ENCODE data around the gene GMPR2.
"Not testable (repeated sequence)": the region's sequence is repeated elsewhere in the genome, so short reads cannot be mapped to it uniquely, and the experiment has no call there.

GMPR2 gene

GRCh38 chr14:24194186-24194872 is 38.4 kb upstream of the GMPR2 start:
- DNase-seq (no peak), ATAC-seq (replicated peaks) (no peak)
- H3K27me3 Mint-ChIP-seq, result no peaks in the 10 kb centered on the region
- peaks cover 31 to 37% of the 10 kb centered on the region in 2 donors for H3K4me1 Mint-ChIP-seq (ENCODE audit: low read depth in 2 of 2)
- peak overlapping the region; percentile 92 to 93 for H3K4me3 Mint-ChIP-seq
- H3K36me3 Mint-ChIP-seq (ENCODE audit: insufficient read depth), result peaks cover 60% of the 10 kb centered on the region
- no peaks in the 10 kb centered on the region for H3K9me3 Mint-ChIP-seq
- peak overlapping the region; percentile 99 to 100 for H3K27ac Mint-ChIP-seq

DNA sequence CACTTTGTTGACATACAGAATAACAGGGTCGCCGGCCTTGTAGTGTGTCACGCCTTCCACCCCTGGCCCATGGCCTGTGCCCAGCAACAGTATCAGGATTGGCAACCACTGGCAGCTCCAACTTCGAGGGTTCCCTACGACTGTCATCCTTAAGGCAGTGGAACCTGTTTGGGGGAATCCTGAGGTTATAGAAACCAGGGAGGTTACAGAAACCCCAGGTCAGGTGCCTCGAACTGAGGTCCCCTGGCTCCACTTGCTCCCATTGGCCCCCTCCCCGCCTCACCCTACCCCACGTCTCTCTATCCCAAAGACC is 37.9 kb upstream of the GMPR2 start:
- Mint-ChIP-seq H3K4me1 (ENCODE audit: low read depth in 2 of 2) (peaks cover 30 to 37% of the 10 kb centered on the region in 2 donors), H3K27ac (peak overlapping the region; percentile 99 to 100), H3K36me3 (ENCODE audit: insufficient read depth) (peaks cover 60% of the 10 kb centered on the region), H3K4me3 (peak overlapping the region; percentile 92 to 93), H3K9me3 (no peaks in the 10 kb centered on the region), H3K27me3 (no peaks in the 10 kb centered on the region)
- DNase-seq (no peak), ATAC-seq (replicated peaks) (no peak)

DNA sequence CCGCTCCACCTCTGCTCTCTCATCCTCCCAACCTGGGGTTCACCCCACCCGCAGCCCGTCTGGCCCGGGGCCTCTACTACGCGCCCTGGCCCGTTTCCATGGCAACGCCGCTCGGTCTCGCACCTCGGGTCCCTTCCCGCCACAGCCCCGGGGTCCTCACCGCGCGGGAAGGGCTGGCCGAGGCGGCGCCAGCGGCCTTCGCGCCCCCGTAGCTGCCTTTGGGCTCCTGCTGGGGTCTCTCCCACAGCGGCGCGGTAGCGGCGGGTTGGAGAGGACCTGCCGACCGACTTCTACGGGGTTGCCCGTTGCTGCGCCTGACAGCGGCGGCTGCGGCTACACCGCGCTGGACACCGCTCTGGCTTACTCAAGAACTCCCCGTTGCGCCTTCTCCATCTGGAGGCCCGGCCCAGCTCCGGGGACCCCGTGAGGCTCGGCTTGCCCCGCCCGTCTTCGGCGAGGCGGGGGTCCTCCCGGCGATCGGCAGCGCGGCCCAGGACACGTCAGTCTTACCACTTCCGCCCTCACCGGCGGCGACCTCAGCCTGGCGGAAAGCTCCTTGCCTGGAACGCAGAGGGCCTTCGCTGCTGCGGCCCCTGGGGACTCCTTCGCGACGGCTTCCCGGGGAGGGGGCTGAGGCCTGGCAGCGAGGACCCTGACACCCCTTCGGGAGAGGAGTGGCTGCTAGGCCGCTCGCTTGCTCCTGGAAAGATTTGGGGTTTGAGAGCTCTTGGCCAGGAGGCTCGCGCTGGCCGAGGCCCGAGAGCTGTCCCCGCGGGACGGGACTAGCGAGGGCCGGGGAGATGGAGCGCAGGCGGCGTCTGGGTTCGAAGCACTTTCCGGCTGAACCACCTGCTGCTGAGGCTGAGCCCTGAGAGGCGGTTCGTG is 37.3 kb upstream of the GMPR2 start, which contains the start of gene TM9SF1:
TSS of gene TM9SF1 (minus strand) at position 256 of the 885 bp plus-strand sequence. CDS start 422 bp downstream, outside the sequence.
- ATAC-seq (replicated peaks) (peak; percentile 84), DNase-seq (peak; percentile 92 to 96 (median 96))
- H3K9me3 Mint-ChIP-seq, result no peaks in the 10 kb centered on the region
- H3K4me1 Mint-ChIP-seq (ENCODE audit: low read depth in 2 of 2), result peaks cover 30 to 37% of the 10 kb centered on the region in 2 donors
- H3K36me3 Mint-ChIP-seq (ENCODE audit: insufficient read depth), result peaks cover 57% of the 10 kb centered on the region
- peak within 1 kb of the TSS; percentile 92 to 93 for H3K4me3 Mint-ChIP-seq
- H3K27ac Mint-ChIP-seq, result peak within 1 kb of the TSS; percentile 99 to 100
- H3K27me3 Mint-ChIP-seq, result no peaks in the 10 kb centered on the region

DNA sequence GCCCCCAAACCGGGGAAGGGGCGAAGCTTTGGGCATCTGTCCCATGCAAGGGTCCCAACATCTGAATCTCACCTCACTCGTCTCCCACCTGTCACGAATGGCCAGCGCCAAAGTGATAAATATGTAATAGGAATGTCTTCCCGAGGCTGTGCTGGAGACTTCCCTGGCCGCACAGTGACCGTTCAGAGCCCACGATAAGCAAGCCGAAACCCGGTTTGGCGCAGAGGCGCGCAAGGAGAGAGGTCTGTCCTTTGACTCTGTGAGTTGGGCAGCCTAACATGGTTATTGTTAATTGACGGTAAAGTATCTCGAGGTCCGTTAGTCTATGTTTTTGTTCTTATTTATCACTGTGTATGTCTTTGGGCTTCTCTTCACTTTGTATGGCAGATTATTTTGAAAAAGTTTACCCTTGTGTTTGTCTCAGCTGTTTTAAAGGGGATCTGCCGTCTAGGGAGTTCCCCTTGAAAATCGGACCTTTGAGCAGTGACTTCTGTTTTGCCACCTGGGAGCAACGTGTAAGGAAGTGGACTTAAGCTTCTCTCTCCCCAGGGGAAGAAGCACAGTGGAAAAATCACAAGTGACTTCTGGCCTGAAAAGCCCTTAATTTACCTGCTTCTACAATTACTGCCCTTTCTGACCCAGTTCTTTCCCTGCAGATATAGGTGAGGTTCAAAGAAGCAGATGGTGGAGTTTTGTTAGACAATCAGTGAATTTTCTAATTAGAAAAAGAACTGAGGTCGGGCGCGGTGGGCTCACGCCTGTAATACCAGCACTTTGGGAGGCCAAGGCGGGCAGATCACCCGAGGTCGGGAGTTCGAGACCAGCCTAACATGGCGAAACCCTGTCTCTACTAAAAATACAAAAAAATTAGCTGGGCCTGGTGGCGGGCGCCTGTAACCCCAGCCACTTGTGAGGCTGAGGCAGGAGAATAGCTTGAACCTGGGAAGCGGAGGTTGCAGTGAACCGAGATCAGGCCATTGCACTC is 36.4 kb upstream of the GMPR2 start:
- DNase-seq (no peak), ATAC-seq (replicated peaks) (no peak)
- H3K36me3 Mint-ChIP-seq (ENCODE audit: insufficient read depth), result peaks cover 55% of the 10 kb centered on the region
- peaks cover 30 to 37% of the 10 kb centered on the region in 2 donors for H3K4me1 Mint-ChIP-seq (ENCODE audit: low read depth in 2 of 2)
- H3K27ac Mint-ChIP-seq, result peak overlapping the region; percentile 99 to 100
- H3K27me3 Mint-ChIP-seq, result no peaks in the 10 kb centered on the region
- peak overlapping the region; percentile 92 to 93 for H3K4me3 Mint-ChIP-seq
- no peaks in the 10 kb centered on the region for H3K9me3 Mint-ChIP-seq

GRCh38 chr14:24197056-24197450 is 35.7 kb upstream of the GMPR2 start:
- Mint-ChIP-seq H3K36me3 (ENCODE audit: insufficient read depth) (peaks cover 50% of the 10 kb centered on the region), H3K9me3 (no peaks in the 10 kb centered on the region), H3K4me3 (peak overlapping the region; percentile 92 to 93), H3K4me1 (ENCODE audit: low read depth in 2 of 2) (peaks cover 30 to 36% of the 10 kb centered on the region in 2 donors), H3K27ac (peak overlapping the region; percentile 99 to 100), H3K27me3 (no peaks in the 10 kb centered on the region)
- DNase-seq (no peak), ATAC-seq (replicated peaks) (no peak)

DNA sequence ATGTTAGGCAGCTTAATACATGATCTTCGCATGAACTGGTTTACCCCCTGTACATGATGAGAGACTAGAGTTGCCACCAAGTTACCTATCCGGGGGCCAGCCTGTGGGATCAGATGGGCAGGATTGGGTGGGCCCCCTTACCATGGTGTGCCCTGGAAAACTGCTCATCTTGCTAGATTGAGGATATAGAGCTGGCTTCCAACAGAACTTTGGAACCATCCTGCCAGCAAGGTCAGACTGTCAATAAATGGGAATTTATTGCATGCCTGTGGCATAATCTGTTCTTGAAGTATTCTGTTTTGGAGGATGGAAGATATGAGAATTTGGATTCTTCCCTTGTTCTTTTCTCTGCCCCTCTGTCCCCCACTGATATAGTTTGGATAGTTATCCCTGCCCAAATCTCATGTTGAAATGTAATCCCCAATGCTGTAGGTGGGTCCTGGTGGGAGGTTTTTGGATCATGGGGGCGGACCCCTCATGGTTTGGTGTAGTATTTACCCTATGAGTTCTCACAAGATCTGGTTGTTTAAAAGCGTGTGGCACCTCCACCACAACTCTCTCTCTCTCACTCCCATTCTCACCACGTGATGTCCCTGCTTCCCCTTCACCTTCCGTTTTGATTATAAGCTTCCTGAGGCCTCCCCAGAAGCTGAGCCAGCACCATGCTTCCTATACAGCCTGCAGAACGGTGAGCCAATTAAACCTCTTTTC is 33.8 kb upstream of the GMPR2 start:
- H3K27ac Mint-ChIP-seq, result peak overlapping the region; percentile 68 to 73
- ATAC-seq (replicated peaks) (no peak), DNase-seq (no peak)
- H3K9me3 Mint-ChIP-seq, result peaks cover 2 to 5% of the 10 kb centered on the region in 2 donors
- H3K27me3 Mint-ChIP-seq, result no peaks in the 10 kb centered on the region
- H3K36me3 Mint-ChIP-seq (ENCODE audit: insufficient read depth), result peaks cover 48% of the 10 kb centered on the region
- H3K4me3 Mint-ChIP-seq, result no peak overlapping the region
- peaks cover 33 to 35% of the 10 kb centered on the region in 2 donors for H3K4me1 Mint-ChIP-seq (ENCODE audit: low read depth in 2 of 2)

DNA sequence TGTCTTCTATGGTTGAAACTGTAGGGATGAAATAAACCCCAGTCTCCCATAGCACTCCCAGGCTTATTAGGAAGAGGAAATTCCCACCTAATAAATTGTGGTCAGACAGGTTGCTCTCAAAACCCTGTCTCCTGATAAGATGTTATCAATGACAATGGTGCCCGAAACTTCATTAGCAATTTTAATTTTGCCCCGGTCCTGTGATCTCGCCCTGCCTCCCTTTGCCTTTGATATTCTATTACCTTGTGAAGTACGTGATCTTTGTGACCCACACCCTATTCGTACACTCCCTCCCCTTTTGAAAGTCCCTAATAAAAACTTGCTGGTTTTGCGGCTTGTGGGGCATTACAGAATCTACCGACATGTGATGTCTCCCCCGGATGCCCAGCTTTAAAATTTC is 30.2 kb upstream of the GMPR2 start:
- H3K9me3 Mint-ChIP-seq; DNase-seq; H3K27ac Mint-ChIP-seq; ATAC-seq (replicated peaks); H3K4me3 Mint-ChIP-seq; H3K27me3 Mint-ChIP-seq: not testable (repeated sequence)
- Mint-ChIP-seq H3K4me1 (ENCODE audit: low read depth in 2 of 2) (peaks cover 26 to 32% of the 10 kb centered on the region in 2 donors), H3K36me3 (ENCODE audit: insufficient read depth) (peaks cover 40% of the 10 kb centered on the region)

- not testable (repeated sequence) for H3K4me3 Mint-ChIP-seq; H3K27me3 Mint-ChIP-seq; H3K9me3 Mint-ChIP-seq; ATAC-seq (replicated peaks); DNase-seq; H3K27ac Mint-ChIP-seq
- Mint-ChIP-seq H3K4me1 (ENCODE audit: low read depth in 2 of 2) (peaks cover 30 to 36% of the 10 kb centered on the region in 2 donors), H3K36me3 (ENCODE audit: insufficient read depth) (peaks cover 45% of the 10 kb centered on the region)
These were observed 29.4 kb upstream of the GMPR2 start for GRCh38 chr14:24203249-24203886.

DNA sequence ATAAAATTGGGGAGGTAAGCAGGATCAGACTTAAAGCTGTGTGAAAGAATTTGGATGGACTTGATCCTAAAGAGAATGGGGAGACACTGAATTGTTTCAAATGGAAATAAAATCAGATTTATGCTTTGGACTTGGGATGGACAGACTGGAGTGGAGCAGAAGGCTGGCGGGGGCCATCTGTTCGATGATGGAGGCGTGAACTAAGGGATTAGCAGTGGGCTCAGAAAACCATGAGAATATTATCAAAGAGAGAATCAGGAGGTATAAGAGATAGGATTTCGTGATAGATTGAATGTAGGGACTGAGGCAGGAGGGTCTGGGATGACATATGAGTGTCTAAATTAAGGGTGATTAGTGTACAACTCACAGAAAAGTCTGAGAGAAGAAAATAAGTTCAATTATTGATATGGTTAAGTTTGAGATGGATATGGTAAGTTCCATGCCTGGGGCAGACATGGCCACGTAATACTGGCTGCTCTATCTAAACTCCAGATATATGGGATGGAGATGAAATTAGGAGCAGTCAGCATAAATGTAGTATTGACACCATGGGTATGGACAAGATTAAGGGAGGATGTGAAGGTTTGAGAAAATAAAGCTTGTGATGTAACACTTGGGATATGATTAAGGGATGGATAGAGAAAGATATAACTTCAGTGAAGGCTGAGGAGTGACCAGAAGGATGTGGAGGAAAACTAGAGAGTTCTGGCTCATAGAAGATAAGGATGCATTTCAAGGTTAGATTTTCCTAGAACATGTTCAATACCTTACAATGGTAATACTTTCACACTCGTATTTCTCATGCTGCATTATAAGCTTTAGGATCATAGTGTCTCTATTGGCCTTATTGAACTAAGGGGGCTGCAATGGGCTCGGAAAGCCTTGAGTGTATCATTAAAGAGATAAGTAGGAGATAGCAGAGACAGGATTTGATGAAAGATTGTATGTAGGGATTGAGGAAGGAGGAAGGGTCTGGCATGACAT is 28.3 kb upstream of the GMPR2 start:
- H3K4me1 Mint-ChIP-seq (ENCODE audit: low read depth in 2 of 2), result peaks cover 21 to 26% of the 10 kb centered on the region in 2 donors
- peaks cover 2 to 5% of the 10 kb centered on the region in 2 donors for H3K9me3 Mint-ChIP-seq
- no peaks in the 10 kb centered on the region for H3K27me3 Mint-ChIP-seq
- no peak for DNase-seq
- no peak overlapping the region for H3K4me3 Mint-ChIP-seq
- H3K27ac Mint-ChIP-seq, result no peak overlapping the region
- peaks cover 49% of the 10 kb centered on the region for H3K36me3 Mint-ChIP-seq (ENCODE audit: insufficient read depth)
- no peak for ATAC-seq (replicated peaks)

GRCh38 chr14:24206260-24207103 is 26.2 kb upstream of the GMPR2 start:
- peak overlapping the region in 1 of 2 donors; percentile 46 for H3K4me3 Mint-ChIP-seq
- H3K9me3 Mint-ChIP-seq, result peaks cover 2 to 5% of the 10 kb centered on the region in 2 donors
- peaks cover 29 to 33% of the 10 kb centered on the region in 2 donors for H3K4me1 Mint-ChIP-seq (ENCODE audit: low read depth in 2 of 2)
- H3K27me3 Mint-ChIP-seq, result no peaks in the 10 kb centered on the region
- DNase-seq (no peak), ATAC-seq (replicated peaks) (no peak)
- peaks cover 60% of the 10 kb centered on the region for H3K36me3 Mint-ChIP-seq (ENCODE audit: insufficient read depth)
- peak overlapping the region; percentile 93 to 95 for H3K27ac Mint-ChIP-seq

Measured in effector memory CD8-positive, alpha-beta T cell (primary cell).